Uterus (tissue), 2 donors: Measurements from ENCODE around the gene PDGFD.

Source experiments
- POLR2A ChIP-seq, 2 donors: fragments of 450-650 bp; IDR thresholded peaks; one replicate each; pipeline ENCODE4 v1.6.1; 2016; ENCODE audit warnings: antibody characterized with exemption in 2 of 2, mild to moderate bottlenecking in 1 of 2, moderate library complexity in 1 of 2
- TF ChIP-seq, protein P1 (sequence below), 4 experiments: fragments of 200-600 bp in 2 of 4; fragments of 450-650 bp in 2 of 4; sonication (generic) in 2 of 4; IDR thresholded peaks; one replicate each; pipeline ENCODE4 v1.5.1; 2016 to 2019; ENCODE audit warnings: antibody characterized with exemption in 4 of 4, mild to moderate bottlenecking in 2 of 4, moderate library complexity in 1 of 4

DNA sequence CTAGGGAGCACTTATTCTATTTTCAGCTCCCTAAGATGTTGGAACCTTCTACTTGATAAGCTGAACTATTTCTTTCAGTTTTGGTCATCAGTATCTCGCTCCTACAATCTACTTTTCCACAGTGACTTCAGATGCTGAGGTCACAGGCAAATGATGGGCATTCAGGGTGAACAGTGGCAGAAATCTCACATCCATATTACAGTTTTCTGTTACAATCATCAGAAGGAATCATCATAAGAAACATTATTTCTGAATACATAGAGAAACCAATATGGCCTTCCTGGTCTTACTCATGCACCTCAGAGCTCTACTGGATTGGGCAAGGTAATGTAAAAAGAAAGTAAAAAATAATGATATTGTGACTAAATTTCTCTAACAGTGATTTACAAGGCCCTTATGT, 166.9 kb downstream of the PDGFD start:
- no peak for TF ChIP-seq POLR2A (IDR thresholded peaks at IDR 0.05)
- TF ChIP-seq, protein P1, sequence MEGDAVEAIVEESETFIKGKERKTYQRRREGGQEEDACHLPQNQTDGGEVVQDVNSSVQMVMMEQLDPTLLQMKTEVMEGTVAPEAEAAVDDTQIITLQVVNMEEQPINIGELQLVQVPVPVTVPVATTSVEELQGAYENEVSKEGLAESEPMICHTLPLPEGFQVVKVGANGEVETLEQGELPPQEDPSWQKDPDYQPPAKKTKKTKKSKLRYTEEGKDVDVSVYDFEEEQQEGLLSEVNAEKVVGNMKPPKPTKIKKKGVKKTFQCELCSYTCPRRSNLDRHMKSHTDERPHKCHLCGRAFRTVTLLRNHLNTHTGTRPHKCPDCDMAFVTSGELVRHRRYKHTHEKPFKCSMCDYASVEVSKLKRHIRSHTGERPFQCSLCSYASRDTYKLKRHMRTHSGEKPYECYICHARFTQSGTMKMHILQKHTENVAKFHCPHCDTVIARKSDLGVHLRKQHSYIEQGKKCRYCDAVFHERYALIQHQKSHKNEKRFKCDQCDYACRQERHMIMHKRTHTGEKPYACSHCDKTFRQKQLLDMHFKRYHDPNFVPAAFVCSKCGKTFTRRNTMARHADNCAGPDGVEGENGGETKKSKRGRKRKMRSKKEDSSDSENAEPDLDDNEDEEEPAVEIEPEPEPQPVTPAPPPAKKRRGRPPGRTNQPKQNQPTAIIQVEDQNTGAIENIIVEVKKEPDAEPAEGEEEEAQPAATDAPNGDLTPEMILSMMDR (IDR thresholded peaks at IDR 0.05), result no peak
